ENCODE data around the gene UBR2. TPM values are rescaled to one million over a fixed set of nuclear protein-coding genes. Genes with fewer than 3 reads are reported as not detected.

Gene UBR2
- total RNA-seq, 5 donors from 2014 or later (not counting 1 experiment from before 2014, with no cell fraction given), result 41.1 to 47.6 (median 44.8) TPM

DNA sequence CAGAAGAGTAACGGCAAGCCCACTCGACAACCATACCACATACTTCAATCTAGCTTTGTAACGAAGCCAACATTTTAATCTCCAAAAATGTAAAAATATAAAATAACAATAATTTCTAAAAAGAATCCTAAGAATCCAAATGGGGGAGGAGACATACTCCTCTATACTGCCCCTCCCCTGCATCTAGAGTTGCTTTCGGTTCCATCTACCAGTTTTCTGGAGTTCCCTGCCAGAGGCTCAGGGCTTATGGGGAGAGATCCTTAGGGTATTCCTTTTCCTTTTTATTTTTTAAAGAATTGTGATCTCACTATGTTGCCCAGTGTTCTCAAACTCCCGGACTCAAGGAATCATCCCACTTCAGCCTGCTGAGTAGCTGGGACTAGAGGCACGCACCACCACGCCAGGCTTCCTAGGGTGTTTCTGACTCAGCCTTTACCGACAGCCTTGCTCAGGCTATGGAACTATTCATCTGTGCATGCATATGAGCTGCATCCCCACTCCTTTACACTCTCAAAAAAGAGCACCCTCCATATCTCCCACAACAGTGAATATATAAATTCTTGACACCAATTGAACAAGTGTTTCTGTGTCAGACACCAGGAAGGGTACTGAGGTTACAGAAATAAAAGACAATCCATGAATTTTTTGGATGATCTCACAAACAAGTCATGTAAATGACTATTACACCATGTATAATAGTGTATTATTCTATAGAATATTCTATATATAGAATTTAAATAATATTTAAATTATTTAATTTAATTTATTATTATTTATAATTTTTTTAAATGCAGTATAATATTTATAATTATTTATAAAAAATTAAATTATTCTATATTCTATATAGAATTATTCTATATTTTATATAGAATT is 40.7 kb upstream of the UBR2 start:
- Mint-ChIP-seq H3K36me3 (no peaks in the 10 kb centered on the region), H3K4me1 (peaks cover 0 to 1% (median 0%) of the 10 kb centered on the region in 3 donors), H3K9me3 (peaks cover 5 to 7% (median 6%) of the 10 kb centered on the region in 3 donors), H3K27ac (no peak overlapping the region), H3K27me3 (no peaks in the 10 kb centered on the region), H3K4me3 (no peak overlapping the region)
- Histone ChIP-seq H3K36me3 (ENCODE audit: control insufficient read depth in 2 of 2, extremely low read depth in 1 of 2, insufficient read depth in 1 of 2, low read length in 1 of 2) (no peaks in the 10 kb centered on the region), H3K27ac (ENCODE audit: low read length) (no peak overlapping the region), H3K4me3 (ENCODE audit: control insufficient read depth in 1 of 2, extremely low read depth in 1 of 2, low read length in 1 of 2) (no peak overlapping the region), H3K27me3 (replicated peaks in 1 of 2; ENCODE audit: control insufficient read depth in 2 of 2, extremely low read depth in 1 of 2, insufficient read depth in 2 of 2, low read length in 1 of 2) (no peaks in the 10 kb centered on the region), H3K9me3 (no peaks in the 10 kb centered on the region), H3K4me1 (ENCODE audit: control insufficient read depth in 1 of 2, extremely low read depth in 1 of 2, insufficient read depth in 2 of 2, low read length in 2 of 2) (no peaks in the 10 kb centered on the region)
- DNase-seq (no peak), ATAC-seq (replicated peaks in 1 of 4) (no peak)
- WGBS (ENCODE audit: insufficient coverage), result 93% methylated on average over 4 of the region's 8 CpGs
- POLR2A ChIA-PET, result no interaction called here
- CTCF ChIA-PET, result no interaction called here

- 100% methylated on average over 1 of the region's 4 CpGs for WGBS (ENCODE audit: insufficient coverage)
- H3K4me3 Mint-ChIP-seq, result no peak overlapping the region
- Histone ChIP-seq H3K4me3 (ENCODE audit: control insufficient read depth in 1 of 2, extremely low read depth in 1 of 2, low read length in 1 of 2) (no peak overlapping the region), H3K4me1 (ENCODE audit: control insufficient read depth in 1 of 2, extremely low read depth in 1 of 2, insufficient read depth in 2 of 2, low read length in 2 of 2) (no peaks in the 10 kb centered on the region), H3K9me3 (no peaks in the 10 kb centered on the region), H3K36me3 (ENCODE audit: control insufficient read depth in 2 of 2, extremely low read depth in 1 of 2, insufficient read depth in 1 of 2, low read length in 1 of 2) (no peaks in the 10 kb centered on the region), H3K27me3 (replicated peaks in 1 of 2; ENCODE audit: control insufficient read depth in 2 of 2, extremely low read depth in 1 of 2, insufficient read depth in 2 of 2, low read length in 1 of 2) (no peaks in the 10 kb centered on the region), H3K27ac (ENCODE audit: low read length) (no peak overlapping the region)
- H3K36me3 Mint-ChIP-seq, result no peaks in the 10 kb centered on the region
- no peak overlapping the region for H3K27ac Mint-ChIP-seq
- DNase-seq (no peak), ATAC-seq (replicated peaks in 1 of 4) (no peak)
- ChIA-PET POLR2A (no interaction called here), CTCF (interaction anchor here in 1 of 2 donors (1.2 kb wide), 1 partner anchor 32 kb away, joined by 4 read pairs; no protein-coding TSS in a partner anchor)
- peaks cover 0 to 1% (median 0%) of the 10 kb centered on the region in 3 donors for H3K4me1 Mint-ChIP-seq
- H3K27me3 Mint-ChIP-seq, result no peaks in the 10 kb centered on the region
- H3K9me3 Mint-ChIP-seq, result peaks cover 0 to 2% (median under 1%) of the 10 kb centered on the region in 3 donors
These were observed 38.6 kb upstream of the UBR2 start for GRCh38 chr6:42525206-42525605.

DNA sequence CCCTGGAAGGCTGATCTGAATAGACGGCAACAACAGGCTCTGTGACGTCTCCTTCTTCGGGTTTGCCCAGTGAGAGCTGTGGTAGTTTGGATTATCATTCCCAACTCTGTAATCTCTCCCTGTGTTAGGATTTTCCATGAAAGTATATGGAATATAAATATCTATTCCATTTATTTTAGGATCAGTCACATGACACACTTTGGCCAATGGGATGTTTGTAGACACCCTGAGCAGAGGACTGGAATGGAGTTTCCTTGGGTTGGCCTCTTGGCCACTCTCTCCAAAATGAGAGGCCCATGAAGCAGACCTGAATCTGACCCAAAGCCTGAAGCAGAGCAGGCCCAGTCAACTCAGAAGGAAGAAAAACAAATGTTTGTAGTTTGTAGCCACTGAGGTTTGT is 37.2 kb upstream of the UBR2 start:
- ATAC-seq (replicated peaks in 1 of 4) (no peak), DNase-seq (no peak)
- Histone ChIP-seq H3K27me3 (replicated peaks in 1 of 2; ENCODE audit: control insufficient read depth in 2 of 2, extremely low read depth in 1 of 2, insufficient read depth in 2 of 2, low read length in 1 of 2) (no peaks in the 10 kb centered on the region), H3K9me3 (no peaks in the 10 kb centered on the region), H3K27ac (ENCODE audit: low read length) (no peak overlapping the region), H3K4me3 (ENCODE audit: control insufficient read depth in 1 of 2, extremely low read depth in 1 of 2, low read length in 1 of 2) (no peak overlapping the region), H3K4me1 (ENCODE audit: control insufficient read depth in 1 of 2, extremely low read depth in 1 of 2, insufficient read depth in 2 of 2, low read length in 2 of 2) (no peaks in the 10 kb centered on the region), H3K36me3 (ENCODE audit: control insufficient read depth in 2 of 2, extremely low read depth in 1 of 2, insufficient read depth in 1 of 2, low read length in 1 of 2) (no peaks in the 10 kb centered on the region)
- Mint-ChIP-seq H3K27me3 (no peaks in the 10 kb centered on the region), H3K4me1 (no peaks in the 10 kb centered on the region), H3K4me3 (no peak overlapping the region), H3K36me3 (no peaks in the 10 kb centered on the region), H3K27ac (no peak overlapping the region), H3K9me3 (no peaks in the 10 kb centered on the region)
- no CpG with 5 or more reads among the region's 3 CpGs for whole genome bisulfite sequencing (ENCODE audit: insufficient coverage)
- ChIA-PET CTCF (no interaction called here), POLR2A (no interaction called here)

GRCh38 chr6:42527204-42527603 is 36.6 kb upstream of the UBR2 start:
- Histone ChIP-seq H3K27ac (ENCODE audit: low read length) (no peak overlapping the region), H3K4me1 (ENCODE audit: control insufficient read depth in 1 of 2, extremely low read depth in 1 of 2, insufficient read depth in 2 of 2, low read length in 2 of 2) (no peaks in the 10 kb centered on the region), H3K36me3 (ENCODE audit: control insufficient read depth in 2 of 2, extremely low read depth in 1 of 2, insufficient read depth in 1 of 2, low read length in 1 of 2) (no peaks in the 10 kb centered on the region), H3K9me3 (no peaks in the 10 kb centered on the region), H3K4me3 (ENCODE audit: control insufficient read depth in 1 of 2, extremely low read depth in 1 of 2, low read length in 1 of 2) (no peak overlapping the region), H3K27me3 (replicated peaks in 1 of 2; ENCODE audit: control insufficient read depth in 2 of 2, extremely low read depth in 1 of 2, insufficient read depth in 2 of 2, low read length in 1 of 2) (no peaks in the 10 kb centered on the region)
- ChIA-PET POLR2A (no interaction called here), CTCF (no interaction called here)
- WGBS (ENCODE audit: insufficient coverage), result no CpG with 5 or more reads among the region's 1 CpG
- H3K9me3 Mint-ChIP-seq, result no peaks in the 10 kb centered on the region
- H3K27ac Mint-ChIP-seq, result no peak overlapping the region
- DNase-seq, result no peak
- no peak overlapping the region for H3K4me3 Mint-ChIP-seq
- H3K27me3 Mint-ChIP-seq, result no peaks in the 10 kb centered on the region
- ATAC-seq (replicated peaks in 1 of 4), result no peak
- no peaks in the 10 kb centered on the region for H3K4me1 Mint-ChIP-seq
- no peaks in the 10 kb centered on the region for H3K36me3 Mint-ChIP-seq

GRCh38 chr6:42530296-42530695 is 33.5 kb upstream of the UBR2 start:
- no peak for DNase-seq
- Mint-ChIP-seq H3K4me3 (no peak overlapping the region), H3K4me1 (no peaks in the 10 kb centered on the region), H3K36me3 (no peaks in the 10 kb centered on the region), H3K27ac (no peak overlapping the region), H3K9me3 (no peaks in the 10 kb centered on the region), H3K27me3 (no peaks in the 10 kb centered on the region)
- WGBS (ENCODE audit: insufficient coverage), result 100% methylated on average over 1 of the region's 1 CpG
- H3K36me3 ChIP-seq (ENCODE audit: control insufficient read depth in 2 of 2, extremely low read depth in 1 of 2, insufficient read depth in 1 of 2, low read length in 1 of 2), result no peaks in the 10 kb centered on the region
- no peak overlapping the region for H3K4me3 ChIP-seq (ENCODE audit: control insufficient read depth in 1 of 2, extremely low read depth in 1 of 2, low read length in 1 of 2)
- no peaks in the 10 kb centered on the region for H3K27me3 ChIP-seq (replicated peaks in 1 of 2; ENCODE audit: control insufficient read depth in 2 of 2, extremely low read depth in 1 of 2, insufficient read depth in 2 of 2, low read length in 1 of 2)
- no peaks in the 10 kb centered on the region for H3K9me3 ChIP-seq
- ChIA-PET CTCF (interaction anchor here (0.7 to 2.1 kb wide), 2 partner anchors 17 to 19 kb away, joined by 3 to 8 read pairs; no protein-coding TSS in a partner anchor), POLR2A (no interaction called here)
- H3K4me1 ChIP-seq (ENCODE audit: control insufficient read depth in 1 of 2, extremely low read depth in 1 of 2, insufficient read depth in 2 of 2, low read length in 2 of 2), result no peaks in the 10 kb centered on the region
- no peak for ATAC-seq (replicated peaks in 1 of 4)
- H3K27ac ChIP-seq (ENCODE audit: low read length), result no peak overlapping the region

DNA sequence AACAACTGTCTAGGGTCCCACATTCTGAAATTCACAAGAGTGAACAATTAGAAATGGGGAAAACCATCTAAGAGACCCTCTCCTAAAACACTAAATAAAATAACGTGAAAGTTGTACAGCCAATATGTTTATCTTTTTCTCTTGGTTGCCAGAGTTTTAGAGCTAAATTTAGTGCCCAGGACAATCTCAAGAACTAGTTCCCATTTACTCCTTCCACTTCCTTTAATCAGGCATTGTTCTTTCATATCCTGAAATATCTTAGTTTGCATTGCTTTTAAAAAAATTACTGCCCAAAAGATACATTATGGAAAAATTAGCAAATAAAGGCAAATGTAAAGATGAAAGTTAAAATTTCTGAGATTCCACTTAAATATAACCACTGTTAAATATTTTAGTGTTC is 33.1 kb upstream of the UBR2 start:
- Histone ChIP-seq H3K9me3 (no peaks in the 10 kb centered on the region), H3K4me1 (ENCODE audit: control insufficient read depth in 1 of 2, extremely low read depth in 1 of 2, insufficient read depth in 2 of 2, low read length in 2 of 2) (no peaks in the 10 kb centered on the region), H3K27me3 (replicated peaks in 1 of 2; ENCODE audit: control insufficient read depth in 2 of 2, extremely low read depth in 1 of 2, insufficient read depth in 2 of 2, low read length in 1 of 2) (no peaks in the 10 kb centered on the region), H3K4me3 (ENCODE audit: control insufficient read depth in 1 of 2, extremely low read depth in 1 of 2, low read length in 1 of 2) (no peak overlapping the region), H3K27ac (ENCODE audit: low read length) (no peak overlapping the region), H3K36me3 (ENCODE audit: control insufficient read depth in 2 of 2, extremely low read depth in 1 of 2, insufficient read depth in 1 of 2, low read length in 1 of 2) (no peaks in the 10 kb centered on the region)
- Mint-ChIP-seq H3K36me3 (no peaks in the 10 kb centered on the region), H3K27me3 (no peaks in the 10 kb centered on the region), H3K27ac (no peak overlapping the region), H3K9me3 (no peaks in the 10 kb centered on the region), H3K4me1 (no peaks in the 10 kb centered on the region), H3K4me3 (no peak overlapping the region)
- POLR2A ChIA-PET, result no interaction called here
- no peak for DNase-seq
- CTCF ChIA-PET, result interaction anchor here (0.6 to 2.1 kb wide), 4 partner anchors 17 to 222 kb away, joined by 3 to 8 read pairs (median 3); no protein-coding TSS in a partner anchor
- no peak for ATAC-seq (replicated peaks in 1 of 4)
- no CpG with 5 or more reads among the region's 1 CpG for WGBS (ENCODE audit: insufficient coverage)
